ENCODE results near the gene ZNF211.

ZNF211 gene

DNA sequence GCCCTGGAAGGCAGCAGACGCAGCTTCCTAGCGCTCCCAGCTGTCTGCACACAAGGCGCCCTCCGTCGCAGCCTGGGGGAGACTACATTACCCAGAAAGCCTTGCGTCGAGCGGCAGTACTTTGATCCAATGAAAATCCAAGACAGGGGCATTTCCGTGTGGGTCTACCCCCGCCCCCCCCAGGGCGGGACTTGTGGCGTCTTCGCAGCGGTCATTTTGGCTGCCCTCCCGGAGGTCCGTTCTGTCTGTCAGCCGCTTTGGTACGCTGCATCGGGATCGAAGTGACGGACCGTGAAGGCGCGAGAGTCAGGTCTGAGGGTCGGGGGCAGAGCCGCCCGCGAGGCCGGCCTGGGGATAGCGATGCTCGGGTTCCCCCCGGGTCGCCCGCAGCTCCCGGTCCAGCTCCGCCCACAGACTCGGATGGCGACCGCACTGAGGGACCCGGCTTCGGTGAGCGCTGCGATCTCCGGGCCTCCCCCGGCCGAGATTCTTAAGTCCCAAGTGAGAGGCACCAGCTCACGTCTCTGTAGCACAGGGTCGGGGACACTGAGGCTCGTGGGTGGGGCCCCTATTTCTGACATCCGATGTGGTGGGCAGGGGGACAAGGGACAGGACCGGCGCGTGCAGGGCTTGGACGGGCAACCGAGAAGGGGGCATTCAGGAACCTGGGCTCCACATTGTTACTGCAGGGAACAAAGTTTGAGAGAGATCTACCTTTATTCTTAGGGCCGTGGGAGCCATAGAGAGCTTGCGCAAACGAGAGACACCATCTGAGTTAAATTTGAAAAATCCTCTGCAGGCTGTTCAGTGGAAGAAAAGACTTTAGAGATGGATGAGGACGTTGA lies at the start of gene ZNF211:
Gene ZNF211 (plus strand): TSS at position 182 of the 845 bp plus-strand sequence. CDS start 179 bp downstream, at position 361.
- DNase-seq (ENCODE audit: low read depth): peak; percentile 92

DNA sequence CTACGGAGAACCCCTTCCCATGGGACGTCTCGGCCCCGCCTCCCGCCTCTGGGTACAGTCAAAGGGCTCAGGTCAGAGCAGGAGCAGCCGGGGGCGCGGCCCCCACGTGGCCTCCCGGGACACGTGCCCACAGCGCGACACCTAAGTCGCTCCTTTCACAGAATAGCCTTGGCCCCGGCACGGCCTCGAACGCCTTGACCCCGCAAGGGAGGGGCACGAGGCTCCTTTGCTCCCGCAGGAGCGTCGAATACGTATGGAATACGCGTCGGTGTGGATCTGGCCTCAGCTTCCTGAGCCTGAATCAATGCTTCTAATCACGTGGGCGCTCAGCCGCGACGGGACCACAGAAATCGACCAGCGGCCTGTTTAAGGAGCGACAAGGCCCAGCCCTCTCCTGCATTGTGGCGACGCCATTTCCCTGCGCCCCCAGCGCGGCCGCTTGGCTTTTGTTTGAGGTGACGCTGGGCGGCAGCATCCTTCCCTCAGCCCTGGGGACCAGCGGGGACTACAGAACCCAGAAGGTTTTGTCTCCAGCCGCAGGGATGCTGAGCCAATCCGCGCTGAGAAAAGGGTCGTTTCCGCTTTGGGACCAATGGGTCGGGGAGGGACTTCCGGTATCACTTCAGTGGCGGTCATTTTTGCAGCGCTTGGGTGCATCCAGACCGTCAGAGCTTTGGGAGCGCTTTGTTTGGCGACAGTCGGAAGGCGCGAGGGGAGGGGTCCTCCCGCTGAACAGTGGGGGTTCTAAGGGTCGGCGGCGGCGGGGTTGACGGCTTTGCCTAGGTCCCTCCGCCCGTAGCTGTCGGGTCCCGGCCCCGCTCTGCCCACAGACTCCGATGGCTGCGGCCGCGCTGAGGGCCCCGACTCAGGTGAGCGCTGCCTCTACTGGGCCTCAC lies 49.2 kb upstream of the ZNF211 start, which contains the start of gene ZIK1:
Gene ZIK1 (plus strand): TSS at position 625 of the 896 bp plus-strand sequence. CDS start 212 bp downstream, at position 837.
- DNase-seq (ENCODE audit: low read depth): peak; percentile 89

- peak; percentile 66 for DNase-seq (ENCODE audit: low read depth)
Observed at GRCh38 chr19:57587529-57587928, 45.4 kb upstream of the ZNF211 start.

DNA sequence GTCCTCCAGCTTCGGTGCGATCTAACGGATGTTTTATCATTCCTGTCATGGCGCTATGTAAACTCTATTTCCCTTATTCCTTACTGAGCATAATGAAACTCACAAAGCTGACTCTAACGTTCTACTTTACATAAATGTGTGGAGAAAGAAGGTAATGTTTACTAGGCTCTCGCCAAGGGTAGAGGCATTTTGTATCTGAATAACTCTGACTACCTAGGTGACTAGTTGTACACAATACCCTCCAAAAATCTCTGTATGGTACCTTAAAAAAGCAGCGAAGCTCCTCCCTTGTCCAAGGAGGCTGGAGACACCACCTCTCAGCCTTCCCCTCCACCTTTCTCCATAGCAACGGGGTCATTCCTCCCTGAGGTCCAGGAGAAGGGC lies 33.6 kb upstream of the ZNF211 start:
- DNase-seq (ENCODE audit: low read depth): no peak

GRCh38 chr19:57599761-57600383 lies 33.1 kb upstream of the ZNF211 start, which contains the start of gene ZNF530:
Gene ZNF530 (plus strand): TSS chr19:57599885. CDS start chr19:57604346, 4,461 bp downstream.
- peak; percentile 90 for DNase-seq (ENCODE audit: low read depth)

DNA sequence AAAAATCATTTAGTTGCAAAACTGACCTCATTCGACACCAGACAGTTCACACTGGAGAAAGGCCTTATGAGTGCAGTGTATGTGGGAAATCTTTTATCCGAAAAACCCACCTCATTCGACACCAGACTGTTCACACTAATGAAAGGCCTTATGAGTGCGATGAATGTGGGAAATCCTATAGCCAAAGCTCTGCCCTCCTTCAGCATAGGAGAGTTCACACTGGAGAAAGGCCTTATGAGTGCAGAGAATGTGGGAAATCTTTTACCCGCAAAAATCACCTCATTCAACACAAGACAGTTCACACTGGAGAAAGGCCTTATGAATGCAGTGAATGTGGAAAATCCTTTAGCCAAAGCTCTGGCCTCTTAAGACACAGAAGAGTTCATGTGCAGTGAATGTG lies 26.0 kb upstream of the ZNF211 start:
- DNase-seq (ENCODE audit: low read depth): no peak

- DNase-seq (ENCODE audit: low read depth): no peak
Observed at GRCh38 chr19:57611113-57611512, 21.9 kb upstream of the ZNF211 start.

DNA sequence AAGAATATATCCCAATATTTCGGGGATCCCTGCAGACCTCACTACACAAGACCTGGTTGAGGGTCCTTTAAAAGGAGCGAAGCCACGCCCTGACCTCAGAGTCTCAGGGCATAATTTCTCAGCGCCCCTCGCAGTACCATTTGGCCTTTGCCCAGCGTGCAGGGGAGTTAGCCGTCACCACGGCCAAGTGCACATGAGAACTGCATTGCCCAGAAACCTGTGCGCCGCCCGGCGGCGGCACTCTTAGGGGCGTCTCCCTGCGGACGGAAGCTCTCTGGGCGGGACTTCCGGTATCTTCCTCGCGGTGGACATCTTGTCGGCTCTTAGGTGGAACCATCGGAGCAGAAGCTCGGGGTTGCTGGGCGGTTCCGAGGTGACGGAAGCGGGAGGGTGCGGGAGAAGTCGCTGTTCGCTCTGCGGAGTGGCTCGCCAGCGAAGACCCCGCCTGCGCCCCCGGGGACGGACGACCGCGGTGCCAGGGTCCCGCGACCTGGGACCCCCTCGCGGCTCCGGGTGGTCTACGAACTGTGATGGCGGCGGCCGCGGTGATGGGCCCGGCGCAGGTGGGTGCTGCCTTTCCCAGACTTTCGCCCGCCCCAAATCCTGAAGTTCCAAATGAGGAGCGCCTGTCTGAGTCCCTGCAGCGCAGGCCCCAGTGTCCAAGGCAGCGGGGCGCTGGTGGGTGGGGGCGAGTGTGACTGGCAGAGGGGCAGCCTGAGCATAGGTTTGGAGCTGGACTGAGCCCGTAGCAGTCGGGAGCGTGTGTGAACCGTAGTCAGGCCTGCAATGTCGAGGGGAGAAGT lies 18.8 kb upstream of the ZNF211 start, which contains the start of gene ZNF134:
Gene ZNF134 (plus strand): TSS at position 302 of the 803 bp plus-strand sequence. CDS start 5,227 bp downstream, outside the sequence.
- peak; percentile 88 for DNase-seq (ENCODE audit: low read depth)

- DNase-seq (ENCODE audit: low read depth): no peak
Observed at GRCh38 chr19:57615346-57615745, 17.6 kb upstream of the ZNF211 start.

DNA sequence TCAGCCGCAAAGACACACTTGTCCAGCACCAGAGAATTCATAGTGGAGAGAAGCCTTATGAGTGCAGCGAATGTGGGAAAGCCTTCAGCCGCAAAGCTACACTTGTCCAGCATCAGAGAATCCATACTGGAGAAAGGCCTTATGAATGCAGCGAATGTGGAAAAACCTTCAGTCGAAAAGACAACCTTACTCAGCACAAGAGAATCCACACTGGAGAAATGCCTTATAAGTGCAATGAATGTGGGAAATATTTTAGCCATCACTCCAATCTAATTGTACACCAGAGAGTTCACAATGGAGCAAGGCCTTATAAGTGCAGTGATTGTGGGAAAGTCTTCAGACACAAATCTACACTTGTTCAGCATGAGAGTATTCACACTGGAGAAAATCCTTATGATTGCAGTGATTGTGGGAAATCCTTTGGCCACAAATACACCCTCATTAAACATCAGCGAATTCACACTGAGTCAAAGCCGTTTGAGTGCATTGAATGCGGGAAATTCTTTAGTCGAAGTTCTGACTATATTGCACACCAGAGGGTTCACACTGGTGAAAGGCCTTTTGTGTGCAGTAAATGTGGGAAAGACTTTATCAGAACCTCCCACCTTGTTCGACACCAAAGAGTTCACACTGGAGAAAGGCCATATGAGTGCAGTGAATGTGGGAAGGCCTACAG lies 12.2 kb upstream of the ZNF211 start:
- peak; percentile 50 for DNase-seq (ENCODE audit: low read depth)

DNA sequence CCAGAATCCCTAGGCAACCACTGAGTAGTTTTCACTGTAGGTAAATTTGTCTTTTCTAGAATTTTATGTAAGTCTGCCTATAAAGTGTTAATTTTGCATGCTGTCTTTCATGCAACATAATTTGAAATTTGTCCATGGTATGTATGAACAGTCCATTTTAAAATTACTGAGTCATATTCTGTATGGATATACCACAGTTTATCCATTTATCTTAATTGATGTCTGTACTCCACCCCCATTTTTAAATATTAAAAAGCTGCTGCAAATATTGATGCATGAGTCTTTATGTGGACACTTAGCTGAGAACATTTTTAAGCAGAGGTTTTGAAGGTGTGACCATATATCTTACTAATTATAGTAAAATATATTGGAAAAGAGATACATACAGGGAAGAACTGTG lies 9.9 kb upstream of the ZNF211 start:
- DNase-seq (ENCODE audit: low read depth): no peak

DNA sequence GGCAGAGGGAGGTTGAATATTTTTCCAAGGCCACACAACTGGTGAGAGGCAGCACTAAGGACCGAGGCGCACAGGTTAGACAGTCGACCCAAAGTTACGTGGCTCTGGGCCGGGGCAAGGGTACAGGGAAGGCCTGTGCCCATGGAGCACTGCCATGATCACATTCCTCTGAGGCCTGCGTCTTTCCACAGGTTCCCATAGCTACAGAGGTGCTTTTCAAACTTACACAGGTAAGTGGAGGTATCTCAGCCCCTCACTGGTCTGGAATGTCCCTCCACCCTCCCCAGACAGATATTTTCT lies 814 bp downstream of the ZNF211 start:
- no peak for DNase-seq (ENCODE audit: low read depth)

- DNase-seq (ENCODE audit: low read depth): no peak
Observed at GRCh38 chr19:57637379-57637778, 4.4 kb downstream of the ZNF211 start.

- DNase-seq (ENCODE audit: low read depth): no peak
Observed at GRCh38 chr19:57641715-57642234, 8.8 kb downstream of the ZNF211 start.

GRCh38 chr19:57642396-57643046 lies 9.6 kb downstream of the ZNF211 start:
- DNase-seq (ENCODE audit: low read depth): no peak

- no peak for DNase-seq (ENCODE audit: low read depth)
Observed at GRCh38 chr19:57643734-57644133, 10.8 kb downstream of the ZNF211 start.

- DNase-seq (ENCODE audit: low read depth): no peak
Observed at GRCh38 chr19:57648331-57649003, 15.5 kb downstream of the ZNF211 start.

- DNase-seq (ENCODE audit: low read depth): no peak
Observed at GRCh38 chr19:57651654-57651996, 18.7 kb downstream of the ZNF211 start.

- no peak for DNase-seq (ENCODE audit: low read depth)
Observed at GRCh38 chr19:57653689-57654088, 20.7 kb downstream of the ZNF211 start.

DNA sequence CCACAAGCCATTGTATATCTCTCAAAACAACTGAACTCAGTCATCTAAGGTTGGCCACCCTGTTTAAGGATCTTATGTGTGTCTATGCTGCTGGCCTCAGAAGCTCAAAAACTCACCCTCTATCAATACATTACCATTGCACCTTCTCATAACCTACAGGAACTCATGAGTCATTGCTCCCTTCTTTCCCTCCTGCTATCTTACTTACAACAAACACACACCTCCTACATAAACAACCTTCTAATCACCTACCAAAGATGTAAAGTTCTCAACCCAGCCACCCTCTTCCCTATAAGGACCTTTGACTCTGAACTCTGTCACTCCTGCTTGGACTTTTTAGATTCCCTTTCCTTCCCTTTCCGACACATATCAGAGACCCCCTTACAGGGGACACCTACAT lies 22.5 kb downstream of the ZNF211 start:
- no peak for DNase-seq (ENCODE audit: low read depth)
